K562 (cell line): ENCODE results near the gene FKBP8. TPM values are rescaled to one million over a fixed set of nuclear protein-coding genes. Genes with fewer than 3 reads are reported as not detected.

Source experiments
- CHD2 ChIP-seq: IDR thresholded peaks from 2 replicates; pipeline ENCODE4 v1.6.1; 2011; ENCODE audit warnings: low read depth, low read length
- PCBP1 ChIP-seq: fragments of 200-400 bp; formaldehyde crosslinking; IDR thresholded peaks from 2 replicates; pipeline ENCODE4 v1.6.1; 2018; ENCODE audit warnings: mild to moderate bottlenecking, low read depth, low read length; ENCODE audit not compliant: poor library complexity, severe bottlenecking
- PKNOX1 ChIP-seq: fragments of 450-650 bp; IDR thresholded peaks from 2 replicates; pipeline ENCODE4 v1.6.1; 2016
- REST ChIP-seq, 2 experiments: fragments of 450-650 bp; formaldehyde crosslinking in 1 of 2; IDR thresholded peaks; 2 replicates each; pipeline versions ENCODE4 v1.4.0 to v1.6.1; 2014 to 2020; ENCODE audit warnings: mild to moderate bottlenecking in 2 of 2, borderline replicate concordance in 1 of 2, low read depth in 1 of 2
- polyA plus RNA-seq, 8 experiments: library from polyadenylated mRNA; depleted of rRNA in 4 of 8; stranded (reverse) in 5 of 8; unstranded in 3 of 8; fragments of >200 nt; fragmentation: Nextera tagmentation in 2 of 8; fragmentation: Illumina TruSeq in 1 of 8; extraction: Ambion mirVana in 2 of 8; extraction: Trizol in 1 of 8; gene quantifications; 2 replicates each; pipeline versions ENCODE4 v1.2.1 to v1.2.3, GENCODE V29; 2011 to 2014; ENCODE audit warnings: inconsistent platforms in 1 of 8, missing spikeins in 1 of 8
- total RNA-seq, 7 experiments: library from RNA; depleted of rRNA in 6 of 7; stranded (reverse); fragments of >200 nt in 6 of 7; fragmentation: Illumina TruSeq in 2 of 7; extraction: Trizol in 2 of 7; gene quantifications; 2 replicates each; pipeline versions ENCODE4 v1.2.1 to v1.2.3, GENCODE V29; 2011 to 2021; ENCODE audit warnings: low replicate concordance in 1 of 7
- TF ChIP-seq, protein P1 (sequence below): fragments of 200-400 bp; formaldehyde crosslinking; IDR thresholded peaks from 2 replicates; pipeline ENCODE4 v1.6.1; 2017; ENCODE audit warnings: mild to moderate bottlenecking, low read depth, low read length, moderate library complexity
- TF ChIP-seq, protein P2 (sequence below): sonication (generic); formaldehyde crosslinking; IDR thresholded peaks from 2 replicates; pipeline ENCODE4 v1.8.0; 2022; ENCODE audit warnings: mild to moderate bottlenecking, low read depth, missing genetic modification reagents

FKBP8 gene
- total and polyA plus RNA-seq, 9 of the 15 experiments (the other 6 are each of a cell fraction or from before 2014, with no cell fraction given): 0.46 to 236 (median 104) TPM

DNA sequence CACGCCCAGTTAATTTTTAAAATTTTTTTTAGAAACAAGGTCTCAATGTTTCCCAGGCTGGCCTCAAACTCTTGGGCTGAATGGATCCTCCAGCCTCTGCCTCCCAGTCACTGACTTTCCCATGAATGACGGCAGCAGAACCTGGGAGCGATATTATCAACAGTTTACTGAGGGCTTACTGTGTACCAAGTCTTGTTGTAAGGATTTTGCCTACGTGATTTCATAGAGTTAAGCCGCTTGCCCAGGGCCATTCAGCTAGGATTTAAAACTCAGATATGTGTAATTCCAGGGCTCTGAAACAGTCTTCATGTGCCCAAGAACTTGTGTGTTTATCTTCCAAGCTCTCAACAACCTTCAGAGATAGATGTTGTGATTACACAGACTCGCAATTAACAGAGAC is 8.3 kb upstream of the FKBP8 start (continued):
- TF ChIP-seq, protein P1, sequence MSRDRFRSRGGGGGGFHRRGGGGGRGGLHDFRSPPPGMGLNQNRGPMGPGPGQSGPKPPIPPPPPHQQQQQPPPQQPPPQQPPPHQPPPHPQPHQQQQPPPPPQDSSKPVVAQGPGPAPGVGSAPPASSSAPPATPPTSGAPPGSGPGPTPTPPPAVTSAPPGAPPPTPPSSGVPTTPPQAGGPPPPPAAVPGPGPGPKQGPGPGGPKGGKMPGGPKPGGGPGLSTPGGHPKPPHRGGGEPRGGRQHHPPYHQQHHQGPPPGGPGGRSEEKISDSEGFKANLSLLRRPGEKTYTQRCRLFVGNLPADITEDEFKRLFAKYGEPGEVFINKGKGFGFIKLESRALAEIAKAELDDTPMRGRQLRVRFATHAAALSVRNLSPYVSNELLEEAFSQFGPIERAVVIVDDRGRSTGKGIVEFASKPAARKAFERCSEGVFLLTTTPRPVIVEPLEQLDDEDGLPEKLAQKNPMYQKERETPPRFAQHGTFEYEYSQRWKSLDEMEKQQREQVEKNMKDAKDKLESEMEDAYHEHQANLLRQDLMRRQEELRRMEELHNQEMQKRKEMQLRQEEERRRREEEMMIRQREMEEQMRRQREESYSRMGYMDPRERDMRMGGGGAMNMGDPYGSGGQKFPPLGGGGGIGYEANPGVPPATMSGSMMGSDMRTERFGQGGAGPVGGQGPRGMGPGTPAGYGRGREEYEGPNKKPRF: no peak
- TF ChIP-seq CHD2 (no peak), PCBP1 (no peak), REST (IDR thresholded peaks at IDR 0.05; ENCODE audit: borderline replicate concordance) (no peak), REST (CRISPR knock-in tag; IDR thresholded peaks at IDR 0.05; ENCODE audit: low read depth) (no peak), PKNOX1 (peak; percentile 23; the same call in 1 of the 2 replicates)
- TF ChIP-seq, protein P2, sequence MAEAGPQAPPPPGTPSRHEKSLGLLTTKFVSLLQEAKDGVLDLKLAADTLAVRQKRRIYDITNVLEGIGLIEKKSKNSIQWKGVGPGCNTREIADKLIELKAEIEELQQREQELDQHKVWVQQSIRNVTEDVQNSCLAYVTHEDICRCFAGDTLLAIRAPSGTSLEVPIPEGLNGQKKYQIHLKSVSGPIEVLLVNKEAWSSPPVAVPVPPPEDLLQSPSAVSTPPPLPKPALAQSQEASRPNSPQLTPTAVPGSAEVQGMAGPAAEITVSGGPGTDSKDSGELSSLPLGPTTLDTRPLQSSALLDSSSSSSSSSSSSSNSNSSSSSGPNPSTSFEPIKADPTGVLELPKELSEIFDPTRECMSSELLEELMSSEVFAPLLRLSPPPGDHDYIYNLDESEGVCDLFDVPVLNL (CRISPR knock-in tag): no peak
- TF ChIP-seq, all 486 proteins: peak for 3
